ENCODE data around the gene TNIP2.

GRCh38 chr4:2697995-2698414, 58.1 kb downstream of the TNIP2 start:
- TF ChIP-seq, protein P1, sequence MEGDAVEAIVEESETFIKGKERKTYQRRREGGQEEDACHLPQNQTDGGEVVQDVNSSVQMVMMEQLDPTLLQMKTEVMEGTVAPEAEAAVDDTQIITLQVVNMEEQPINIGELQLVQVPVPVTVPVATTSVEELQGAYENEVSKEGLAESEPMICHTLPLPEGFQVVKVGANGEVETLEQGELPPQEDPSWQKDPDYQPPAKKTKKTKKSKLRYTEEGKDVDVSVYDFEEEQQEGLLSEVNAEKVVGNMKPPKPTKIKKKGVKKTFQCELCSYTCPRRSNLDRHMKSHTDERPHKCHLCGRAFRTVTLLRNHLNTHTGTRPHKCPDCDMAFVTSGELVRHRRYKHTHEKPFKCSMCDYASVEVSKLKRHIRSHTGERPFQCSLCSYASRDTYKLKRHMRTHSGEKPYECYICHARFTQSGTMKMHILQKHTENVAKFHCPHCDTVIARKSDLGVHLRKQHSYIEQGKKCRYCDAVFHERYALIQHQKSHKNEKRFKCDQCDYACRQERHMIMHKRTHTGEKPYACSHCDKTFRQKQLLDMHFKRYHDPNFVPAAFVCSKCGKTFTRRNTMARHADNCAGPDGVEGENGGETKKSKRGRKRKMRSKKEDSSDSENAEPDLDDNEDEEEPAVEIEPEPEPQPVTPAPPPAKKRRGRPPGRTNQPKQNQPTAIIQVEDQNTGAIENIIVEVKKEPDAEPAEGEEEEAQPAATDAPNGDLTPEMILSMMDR (IDR thresholded peaks at IDR 0.05): no peak
- TF ChIP-seq POLR2A (IDR thresholded peaks at IDR 0.05; ENCODE audit: low read depth): no peak
- TF ChIP-seq EP300 (IDR thresholded peaks at IDR 0.05): no peak
- TF ChIP-seq POLR2AphosphoS5 (IDR thresholded peaks at IDR 0.05): no peak

All from esophagus muscularis mucosa (tissue), 4 donors.